HEK293T (cell line): ENCODE measurements around the gene TXNL1.

Source experiments
- FOXA1 ChIP-seq: fragments of 450-650 bp; IDR thresholded peaks from 2 replicates; pipeline ENCODE4 v1.6.1; 2016; ENCODE audit warnings: mild to moderate bottlenecking
- HDGF ChIP-seq: fragments of 450-650 bp; IDR thresholded peaks from 2 replicates; pipeline ENCODE4 v1.6.1; 2017; ENCODE audit warnings: antibody characterized with exemption, borderline replicate concordance
- SUZ12 ChIP-seq: fragments of 450-650 bp; IDR thresholded peaks from 2 replicates; pipeline ENCODE4 v1.6.1; 2016; ENCODE audit warnings: mild to moderate bottlenecking
- TARDBP ChIP-seq: fragments of 450-650 bp; IDR thresholded peaks from 2 replicates; pipeline ENCODE4 v1.6.1; 2016

GRCh38 chr18:56627991-56628390 is 10.4 kb downstream of the TXNL1 start:
- TF ChIP-seq SUZ12 (no peak), TARDBP (no peak), HDGF (no peak), FOXA1 (no peak)
